HepG2 (cell line): Measurements from ENCODE around the gene CEP83. TPM values are rescaled to one million over a fixed set of nuclear protein-coding genes. Genes with fewer than 3 reads are reported as not detected.
A peak's percentile ranks its signal among the peaks of the same experiment; 100 is the strongest.

ENCODE experiments used
- ADNP ChIP-seq: sonication (generic); formaldehyde crosslinking; IDR thresholded peaks from 2 replicates; pipeline ENCODE4 v1.4.0; 2020; ENCODE audit warnings: missing genetic modification reagents
- ATRX ChIP-seq: sonication (generic); formaldehyde crosslinking; IDR thresholded peaks from 2 replicates; pipeline ENCODE4 v1.4.0; 2020; ENCODE audit warnings: missing genetic modification reagents, borderline replicate concordance
- BCL6 ChIP-seq: IDR thresholded peaks from 2 replicates; pipeline ENCODE4 v1.6.1; 2016; ENCODE audit warnings: missing genetic modification reagents, missing compliant biosample characterization
- FOSL2 ChIP-seq: sonication (generic); formaldehyde crosslinking; IDR thresholded peaks from 2 replicates; pipeline ENCODE4 v1.4.0; 2020; ENCODE audit warnings: missing genetic modification reagents
- HIC2 ChIP-seq: sonication (generic); formaldehyde crosslinking; IDR thresholded peaks from 2 replicates; pipeline ENCODE4 v1.9.0; 2022; ENCODE audit warnings: low read depth, missing genetic modification reagents
- HNRNPL ChIP-seq: fragments of 200-400 bp; formaldehyde crosslinking; IDR thresholded peaks from 2 replicates; pipeline ENCODE4 v1.6.1; 2017; ENCODE audit warnings: mild to moderate bottlenecking, low read depth, low read length
- NFE2 ChIP-seq: sonication (generic); formaldehyde crosslinking; IDR thresholded peaks from 2 replicates; pipeline ENCODE4 v1.4.0; 2020; ENCODE audit warnings: missing genetic modification reagents
- RCOR2 ChIP-seq: IDR thresholded peaks from 2 replicates; pipeline ENCODE4 v1.6.1; 2016; ENCODE audit warnings: missing biosample characterization, missing genetic modification reagents
- SIX1 ChIP-seq: sonication (generic); formaldehyde crosslinking; IDR thresholded peaks from 2 replicates; pipeline ENCODE4 v1.4.0; 2020; ENCODE audit warnings: missing genetic modification reagents, borderline replicate concordance
- SNRNP70 ChIP-seq: fragments of 200-400 bp; formaldehyde crosslinking; IDR thresholded peaks from 2 replicates; pipeline ENCODE4 v1.6.1; 2017; ENCODE audit warnings: mild to moderate bottlenecking, low read depth, low read length, moderate library complexity
- STAT6 ChIP-seq: sonication (generic); formaldehyde crosslinking; IDR thresholded peaks from 2 replicates; pipeline ENCODE4 v1.4.0; 2020; ENCODE audit warnings: missing genetic modification reagents, mild to moderate bottlenecking, borderline replicate concordance
- YY1 ChIP-seq: IDR thresholded peaks from 2 replicates; pipeline ENCODE4 v1.6.1; 2011; ENCODE audit warnings: low read length, low read depth, moderate library complexity, mild to moderate bottlenecking; ENCODE audit not compliant: insufficient read depth, insufficient replicate concordance
- ZC3H13 ChIP-seq: sonication (generic); formaldehyde crosslinking; IDR thresholded peaks from 2 replicates; pipeline ENCODE4 v1.8.1; 2023; ENCODE audit warnings: mild to moderate bottlenecking, missing genetic modification reagents, moderate library complexity
- ZNF143 ChIP-seq: sonication (generic); formaldehyde crosslinking; IDR thresholded peaks from 2 replicates; pipeline ENCODE4 v1.4.0; 2020; ENCODE audit warnings: missing genetic modification reagents
- ZNF263 ChIP-seq: sonication (generic); formaldehyde crosslinking; IDR thresholded peaks from 2 replicates; pipeline ENCODE4 v1.4.0; 2020; ENCODE audit warnings: missing genetic modification reagents
- ZNF280D ChIP-seq: sonication (generic); formaldehyde crosslinking; IDR thresholded peaks from 2 replicates; pipeline ENCODE4 v1.5.1; 2020; ENCODE audit warnings: mild to moderate bottlenecking, missing genetic modification reagents
- ZNF326 ChIP-seq: sonication (generic); formaldehyde crosslinking; IDR thresholded peaks from 2 replicates; pipeline ENCODE4 v1.4.0; 2020; ENCODE audit warnings: missing genetic modification reagents, borderline replicate concordance
- ZNF331 ChIP-seq: sonication (generic); formaldehyde crosslinking; IDR thresholded peaks from 2 replicates; pipeline ENCODE4 v1.4.0; 2020; ENCODE audit warnings: missing genetic modification reagents
- ZNF383 ChIP-seq: sonication (generic); formaldehyde crosslinking; IDR thresholded peaks from 2 replicates; pipeline ENCODE4 v1.4.0; 2020; ENCODE audit warnings: missing genetic modification reagents, mild to moderate bottlenecking, borderline replicate concordance
- ZNF510 ChIP-seq: sonication (generic); formaldehyde crosslinking; IDR thresholded peaks from 2 replicates; pipeline ENCODE4 v1.4.0; 2020; ENCODE audit warnings: low read depth, mild to moderate bottlenecking, missing genetic modification reagents
- ZNF558 ChIP-seq: sonication (generic); formaldehyde crosslinking; IDR thresholded peaks from 2 replicates; pipeline ENCODE4 v1.9.0; 2022; ENCODE audit warnings: mild to moderate bottlenecking, missing genetic modification reagents, borderline replicate concordance
- ZNF772 ChIP-seq: sonication (generic); formaldehyde crosslinking; IDR thresholded peaks from 2 replicates; pipeline ENCODE4 v1.5.0; 2020; ENCODE audit warnings: mild to moderate bottlenecking, missing genetic modification reagents
- polyA plus RNA-seq, 8 experiments: library from polyadenylated mRNA; depleted of rRNA in 3 of 8; stranded (reverse) in 7 of 8; unstranded in 1 of 8; fragments of >200 nt; fragmentation: Illumina TruSeq in 4 of 8; extraction: Trizol in 4 of 8; gene quantifications; 2 replicates each; pipeline versions ENCODE4 v1.2.1 to v1.2.3, GENCODE V29; 2011 to 2016; ENCODE audit warnings: low read depth in 4 of 8, missing spikeins in 1 of 8, mixed read lengths in 1 of 8; ENCODE audit not compliant: insufficient read depth in 1 of 8
- total RNA-seq, 5 experiments: library from RNA; depleted of rRNA; stranded (reverse); fragments of >200 nt; fragmentation: Illumina TruSeq; extraction: Trizol; gene quantifications; 2 replicates each; pipeline ENCODE4 v1.2.3, GENCODE V29; 2016; ENCODE audit warnings: low read depth in 1 of 5

CEP83 gene
- total and polyA plus RNA-seq, 2 of the 13 experiments (the other 11 are each of a cell fraction or from before 2014, with no cell fraction given), result 6.2 to 19.2 TPM

- TF ChIP-seq RCOR2 (CRISPR knock-in tag) (0 out of 2 replicates have a peak, but pooled peaks have one; percentile 49), HIC2 (CRISPR knock-in tag) (peak; percentile 27; the same call in 1 of the 2 replicates), SIX1 (CRISPR knock-in tag) (no peak; the same call in 1 of the 2 replicates), ZNF143 (CRISPR knock-in tag) (no peak; the same call in none of the 2 replicates), ZNF331 (peak; percentile 56; the same call in 1 of the 2 replicates), SNRNP70 (no peak), ATRX (CRISPR knock-in tag) (no peak), STAT6 (CRISPR knock-in tag) (no peak), YY1 (peak; percentile 24), BCL6 (CRISPR knock-in tag) (peak; percentile 47; the same call in 1 of the 2 replicates), ZNF326 (CRISPR knock-in tag) (no peak), HNRNPL (no peak), ZNF510 (CRISPR knock-in tag) (no peak; the same call in 1 of the 2 replicates), ZNF383 (CRISPR knock-in tag) (no peak), ZNF263 (0 out of 2 replicates have a peak, but pooled peaks have one; percentile 26), ZNF558 (CRISPR knock-in tag) (peak; percentile 45; the same call in 1 of the 2 replicates), ZC3H13 (CRISPR knock-in tag) (no peak), NFE2 (CRISPR knock-in tag) (no peak), ZNF772 (CRISPR knock-in tag) (peak; percentile 87), ZNF280D (CRISPR knock-in tag) (peak; percentile 82), FOSL2 (CRISPR knock-in tag) (peak; percentile 51; the same call in 1 of the 2 replicates), ADNP (no peak)
These were observed at the start of gene CEP83 (continued) for GRCh38 chr12:94459728-94460615.
